ENCODE results near the gene IL33. TPM values are rescaled to one million over a fixed set of nuclear protein-coding genes. Genes with fewer than 3 reads are reported as not detected.

Gene IL33
- polyA plus RNA-seq, 4 donors, result 6.1 to 14.1 (median 8.1) TPM

DNA sequence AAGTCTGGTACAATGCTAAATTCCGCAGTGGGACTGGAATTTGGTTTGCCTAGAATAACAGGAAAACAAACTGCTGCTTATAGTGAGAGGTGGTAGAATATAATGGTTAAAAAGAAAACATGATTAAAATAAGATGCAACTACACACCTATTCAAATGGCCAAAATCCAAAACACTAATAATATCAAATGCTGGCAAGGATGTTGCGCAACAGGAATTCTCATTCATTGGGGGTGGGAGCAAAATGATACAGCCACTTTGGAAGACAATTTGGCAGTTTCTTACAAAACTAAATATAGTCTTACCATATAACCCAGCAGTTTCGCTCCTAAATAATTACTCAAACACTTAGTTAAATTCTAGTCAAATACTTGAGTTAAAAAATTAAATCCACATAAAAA lies 61.8 kb downstream of the IL33 start:
- DNase-seq (ENCODE audit: low read depth in 4 of 4, low spot score in 2 of 4), result no peak

DNA sequence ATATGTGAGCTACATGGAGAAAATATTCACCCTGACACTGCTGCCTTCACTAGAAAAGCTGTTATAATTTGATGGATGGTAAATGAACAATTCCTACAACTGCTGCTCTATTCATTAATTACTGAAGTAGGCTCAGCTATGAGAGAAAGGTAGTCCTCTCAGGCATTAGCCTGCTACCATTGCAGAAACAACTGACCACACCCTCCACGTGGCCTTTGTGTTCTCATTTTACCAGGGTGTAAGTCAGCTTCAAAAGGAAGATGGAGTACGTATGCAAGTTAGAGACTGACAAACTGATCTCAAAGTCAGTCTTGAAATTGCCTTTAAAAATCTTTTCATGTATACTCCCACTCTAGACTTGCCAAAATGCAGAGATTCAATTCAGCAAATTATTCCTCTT lies 86.3 kb downstream of the IL33 start:
- no peak for DNase-seq (ENCODE audit: low read depth in 4 of 4, low spot score in 2 of 4)

GRCh38 chr9:6302417-6302816 lies 86.8 kb downstream of the IL33 start:
- no peak for DNase-seq (ENCODE audit: low read depth in 4 of 4, low spot score in 2 of 4)

GRCh38 chr9:6304232-6304631 lies 88.6 kb downstream of the IL33 start:
- no peak for DNase-seq (ENCODE audit: low read depth in 4 of 4, low spot score in 2 of 4)

DNA sequence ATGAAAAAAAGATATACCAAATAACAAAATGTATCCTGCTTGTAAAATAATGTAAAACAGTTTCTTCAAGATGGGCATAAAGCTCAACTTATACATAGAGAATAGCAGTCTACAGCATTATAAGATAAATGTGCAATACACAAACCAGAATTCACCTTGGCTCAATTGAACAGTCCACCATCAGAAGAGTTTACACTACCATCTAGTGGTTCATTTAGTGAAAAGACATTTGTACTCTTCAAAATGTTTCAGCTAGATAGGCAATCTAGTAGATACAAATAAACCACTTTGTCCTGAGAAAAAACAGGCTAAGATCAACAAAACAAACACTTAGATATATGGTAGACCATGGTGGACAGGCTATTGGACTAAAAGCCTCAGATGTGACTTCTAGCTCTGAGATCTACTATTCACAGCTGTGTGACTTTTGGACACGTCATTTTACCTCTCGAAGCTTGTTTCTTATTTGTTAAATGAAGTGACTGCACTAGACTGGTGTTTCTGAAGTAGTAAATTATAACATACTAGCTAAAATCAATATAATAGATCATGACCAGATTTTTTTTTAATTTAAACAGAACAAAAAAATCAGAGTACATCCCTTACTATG lies 90.5 kb downstream of the IL33 start:
- peak in 1 of 4 donors; percentile 31 for DNase-seq (ENCODE audit: low read depth in 4 of 4, low spot score in 2 of 4)

Other genes starting within 250 kb of the IL33 start
- gene RANBP6, start 200.2 kb upstream of the IL33 start, polyA plus RNA-seq (ENCODE audit: insufficient read length in 4 of 4), result 10 to 100 TPM; 26.0 to 36.3 (median 32.3) TPM
- not detected for gene TPD52L3, start 112.6 kb downstream of the IL33 start, polyA plus RNA-seq (ENCODE audit: insufficient read length in 4 of 4)
- 10 to 100 TPM; 55.0 to 82.6 (median 70.4) TPM for gene UHRF2, start 197.4 kb downstream of the IL33 start, polyA plus RNA-seq (ENCODE audit: insufficient read length in 4 of 4)

All from left renal cortex interstitium (tissue), 4 donors.